ENCODE measurements around the gene SSU72.
"Not testable (repeated sequence)": the region's sequence is repeated elsewhere in the genome, so short reads cannot be mapped to it uniquely, and the experiment has no call there.

DNA sequence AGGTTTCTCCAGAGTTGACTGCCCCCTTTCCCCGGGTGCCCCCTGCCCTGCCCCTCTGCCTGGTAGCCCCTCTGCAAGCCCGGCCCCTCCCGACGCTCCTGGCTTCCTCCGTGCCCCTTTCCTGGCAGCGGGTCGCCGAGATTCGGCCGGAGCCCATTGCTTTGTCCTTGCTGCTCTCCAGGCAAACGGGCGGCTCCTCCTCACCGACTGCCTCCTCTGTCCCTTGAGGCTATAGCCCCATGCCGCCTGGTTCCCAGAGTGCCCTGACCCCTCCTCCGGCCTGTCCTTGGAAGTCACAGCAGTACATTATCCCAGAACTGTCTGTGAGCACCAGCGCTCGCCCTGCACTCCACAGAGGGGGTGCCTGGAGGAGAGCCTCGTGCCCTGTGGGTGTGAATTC, 61.0 kb downstream of the SSU72 start:
- TF ChIP-seq, protein P1, sequence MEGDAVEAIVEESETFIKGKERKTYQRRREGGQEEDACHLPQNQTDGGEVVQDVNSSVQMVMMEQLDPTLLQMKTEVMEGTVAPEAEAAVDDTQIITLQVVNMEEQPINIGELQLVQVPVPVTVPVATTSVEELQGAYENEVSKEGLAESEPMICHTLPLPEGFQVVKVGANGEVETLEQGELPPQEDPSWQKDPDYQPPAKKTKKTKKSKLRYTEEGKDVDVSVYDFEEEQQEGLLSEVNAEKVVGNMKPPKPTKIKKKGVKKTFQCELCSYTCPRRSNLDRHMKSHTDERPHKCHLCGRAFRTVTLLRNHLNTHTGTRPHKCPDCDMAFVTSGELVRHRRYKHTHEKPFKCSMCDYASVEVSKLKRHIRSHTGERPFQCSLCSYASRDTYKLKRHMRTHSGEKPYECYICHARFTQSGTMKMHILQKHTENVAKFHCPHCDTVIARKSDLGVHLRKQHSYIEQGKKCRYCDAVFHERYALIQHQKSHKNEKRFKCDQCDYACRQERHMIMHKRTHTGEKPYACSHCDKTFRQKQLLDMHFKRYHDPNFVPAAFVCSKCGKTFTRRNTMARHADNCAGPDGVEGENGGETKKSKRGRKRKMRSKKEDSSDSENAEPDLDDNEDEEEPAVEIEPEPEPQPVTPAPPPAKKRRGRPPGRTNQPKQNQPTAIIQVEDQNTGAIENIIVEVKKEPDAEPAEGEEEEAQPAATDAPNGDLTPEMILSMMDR (IDR thresholded peaks at IDR 0.05): not testable (repeated sequence)
- not testable (repeated sequence) for TF ChIP-seq EP300 (IDR thresholded peaks at IDR 0.05)
